ENCODE measurements around the gene MTRF1L.

- TF ChIP-seq CTCF (conservative IDR thresholded peaks at IDR 0.05 in 1 of 2, IDR thresholded peaks at IDR 0.05 in 1 of 2; ENCODE audit: extremely low read depth in 1 of 2, insufficient read depth in 1 of 2, low read depth in 1 of 2, low read length in 2 of 2) (no peak), EZH2 (IDR thresholded peaks at IDR 0.05; ENCODE audit: borderline replicate concordance, low read length) (no peak)
Observed at GRCh38 chr6:152952045-152952444, 50.5 kb downstream of the MTRF1L start.
